HCT116 (cell line): Measurements from ENCODE around the gene IDH3G.

Experiments
- CEBPB ChIP-seq: IDR thresholded peaks from 2 replicates; pipeline ENCODE4 v1.6.1; 2012; ENCODE audit warnings: low read depth
- CTCF ChIP-seq, 3 experiments: fragments of 200-600 bp in 1 of 3; sonication (generic) in 1 of 3; IDR thresholded peaks in 2 of 3; conservative IDR thresholded peaks in 1 of 3; 2 replicates each; pipeline ENCODE4 v1.5.1; 2012 to 2017; ENCODE audit warnings: low read depth in 2 of 3, low read length in 2 of 3, antibody characterized with exemption in 1 of 3, borderline replicate concordance in 1 of 3, control low read depth in 1 of 3, mild to moderate bottlenecking in 1 of 3, mixed read lengths in 1 of 3, mixed run types in 1 of 3, moderate library complexity in 1 of 3; ENCODE audit not compliant: insufficient read depth in 1 of 3
- JUND ChIP-seq: IDR thresholded peaks from 2 replicates; pipeline ENCODE4 v1.6.1; 2012
- MAX ChIP-seq: IDR thresholded peaks from 2 replicates; pipeline ENCODE4 v1.6.1; 2012
- POLR2A ChIP-seq: IDR thresholded peaks from 2 replicates; pipeline ENCODE4 v1.7.0; 2011; ENCODE audit warnings: borderline replicate concordance; ENCODE audit not compliant: insufficient read depth, insufficient read length; ENCODE audit errors: extremely low read depth
- POLR2AphosphoS5 ChIP-seq: IDR thresholded peaks from 2 replicates; pipeline ENCODE4 v1.6.1; 2011; ENCODE audit warnings: mild to moderate bottlenecking, low read depth, low read length, moderate library complexity
- REST ChIP-seq: IDR thresholded peaks from 2 replicates; pipeline ENCODE4 v1.6.1; 2012; ENCODE audit warnings: low read depth
- SP1 ChIP-seq: IDR thresholded peaks from 2 replicates; pipeline ENCODE4 v1.6.1; 2012; ENCODE audit warnings: low read depth

GRCh38 chrX:153803211-153804099 lies 9.3 kb upstream of the IDH3G start:
- TF ChIP-seq MAX (no peak), CTCF (IDR thresholded peaks at IDR 0.05 in 2 of 3, conservative IDR thresholded peaks at IDR 0.05 in 1 of 3; ENCODE audit: borderline replicate concordance in 1 of 3, insufficient read depth in 1 of 3, low read depth in 2 of 3, low read length in 2 of 3) (no peak), CEBPB (no peak), JUND (no peak), POLR2A (no peak), REST (no peak), SP1 (no peak), POLR2AphosphoS5 (no peak)
